HL-60 (cell line): ENCODE data around the gene SETDB2.

ENCODE experiments used
- DNase-seq, 2 experiments: peaks; one replicate each; pipeline ENCODE4 v3.0.0-alpha.2; 2010 to 2020; ENCODE audit warnings: low read depth in 1 of 2, low spot score in 1 of 2
- H3K27ac ChIP-seq: fragments of 250-450 bp; sonication (Bioruptor Pico); replicated peaks from 2 replicates; pipeline ENCODE4 v1.5.1; 2020; ENCODE audit warnings: mild to moderate bottlenecking, moderate library complexity
- H3K27me3 ChIP-seq: fragments of 250-450 bp; sonication (Bioruptor Pico); 2 replicates; pipeline ENCODE4 v1.5.1; 2021; ENCODE audit warnings: mild to moderate bottlenecking, moderate library complexity; ENCODE audit not compliant: insufficient read depth, poor library complexity, severe bottlenecking
- H3K4me3 ChIP-seq: replicated peaks from 2 replicates; pipeline ENCODE4 v1.5.1; 2011; ENCODE audit warnings: mild to moderate bottlenecking, control low read depth, low read length; ENCODE audit not compliant: insufficient read depth
- GABPA ChIP-seq: IDR thresholded peaks from 2 replicates; pipeline ENCODE4 v1.6.1; 2012; ENCODE audit warnings: low read depth
- POLR2AphosphoS5 ChIP-seq: IDR thresholded peaks from 2 replicates; pipeline ENCODE4 v1.6.1; 2012; ENCODE audit warnings: low read depth
- REST ChIP-seq: IDR thresholded peaks from 2 replicates; pipeline ENCODE4 v1.6.1; 2012; ENCODE audit warnings: low read depth; ENCODE audit not compliant: insufficient replicate concordance
- SPI1 ChIP-seq: IDR thresholded peaks from 2 replicates; pipeline ENCODE4 v1.6.1; 2012; ENCODE audit warnings: low read depth, mild to moderate bottlenecking, borderline replicate concordance
- TF ChIP-seq, protein P1 (sequence below): IDR thresholded peaks from one replicate; pipeline ENCODE4 v1.5.1; 2011; ENCODE audit warnings: low read length, control low read depth, inconsistent platforms; ENCODE audit not compliant: insufficient read depth

The SETDB2 gene

DNA sequence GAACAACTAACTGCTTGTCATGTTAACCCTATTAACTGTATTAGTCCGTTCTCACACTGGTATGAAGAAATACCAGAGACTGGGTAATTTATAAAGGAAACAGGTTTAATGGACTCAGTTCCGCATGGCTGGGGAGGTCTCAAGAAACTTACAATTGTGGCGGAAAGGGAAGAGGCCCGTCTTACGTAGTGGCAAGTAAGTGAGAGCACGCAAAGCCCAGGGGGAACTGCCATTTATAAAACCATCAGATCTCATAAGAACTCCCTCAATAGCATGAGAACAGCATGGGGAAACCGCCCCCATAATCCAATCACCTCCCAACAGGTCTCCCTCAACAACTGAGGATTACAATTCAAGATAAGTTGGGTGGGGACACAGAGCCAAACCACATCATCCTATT lies 86.4 kb downstream of the SETDB2 start:
- DNase-seq = peak; percentile 70 to 87

GRCh38 chr13:49532593-49532992 lies 88.5 kb downstream of the SETDB2 start:
- no peak for DNase-seq
- TF ChIP-seq POLR2AphosphoS5 (no peak), SPI1 (no peak), REST (no peak), GABPA (no peak)
- TF ChIP-seq, protein P1, sequence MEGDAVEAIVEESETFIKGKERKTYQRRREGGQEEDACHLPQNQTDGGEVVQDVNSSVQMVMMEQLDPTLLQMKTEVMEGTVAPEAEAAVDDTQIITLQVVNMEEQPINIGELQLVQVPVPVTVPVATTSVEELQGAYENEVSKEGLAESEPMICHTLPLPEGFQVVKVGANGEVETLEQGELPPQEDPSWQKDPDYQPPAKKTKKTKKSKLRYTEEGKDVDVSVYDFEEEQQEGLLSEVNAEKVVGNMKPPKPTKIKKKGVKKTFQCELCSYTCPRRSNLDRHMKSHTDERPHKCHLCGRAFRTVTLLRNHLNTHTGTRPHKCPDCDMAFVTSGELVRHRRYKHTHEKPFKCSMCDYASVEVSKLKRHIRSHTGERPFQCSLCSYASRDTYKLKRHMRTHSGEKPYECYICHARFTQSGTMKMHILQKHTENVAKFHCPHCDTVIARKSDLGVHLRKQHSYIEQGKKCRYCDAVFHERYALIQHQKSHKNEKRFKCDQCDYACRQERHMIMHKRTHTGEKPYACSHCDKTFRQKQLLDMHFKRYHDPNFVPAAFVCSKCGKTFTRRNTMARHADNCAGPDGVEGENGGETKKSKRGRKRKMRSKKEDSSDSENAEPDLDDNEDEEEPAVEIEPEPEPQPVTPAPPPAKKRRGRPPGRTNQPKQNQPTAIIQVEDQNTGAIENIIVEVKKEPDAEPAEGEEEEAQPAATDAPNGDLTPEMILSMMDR = no peak
- Histone ChIP-seq H3K4me3 (no peak overlapping the region), H3K27me3 (no peaks in the 10 kb centered on the region), H3K27ac (no peak overlapping the region)

More for the DNA sequence above, 86.4 kb downstream of the SETDB2 start:
- Histone ChIP-seq H3K4me3 (no peak overlapping the region), H3K27me3 (no peaks in the 10 kb centered on the region), H3K27ac (peak overlapping the region; percentile 61)
- TF ChIP-seq, protein P1 = no peak
- TF ChIP-seq GABPA (no peak), POLR2AphosphoS5 (peak; percentile 27; the same call in 1 of the 2 replicates), SPI1 (peak; percentile 73; the same call in 1 of the 2 replicates), REST (no peak)

DNA sequence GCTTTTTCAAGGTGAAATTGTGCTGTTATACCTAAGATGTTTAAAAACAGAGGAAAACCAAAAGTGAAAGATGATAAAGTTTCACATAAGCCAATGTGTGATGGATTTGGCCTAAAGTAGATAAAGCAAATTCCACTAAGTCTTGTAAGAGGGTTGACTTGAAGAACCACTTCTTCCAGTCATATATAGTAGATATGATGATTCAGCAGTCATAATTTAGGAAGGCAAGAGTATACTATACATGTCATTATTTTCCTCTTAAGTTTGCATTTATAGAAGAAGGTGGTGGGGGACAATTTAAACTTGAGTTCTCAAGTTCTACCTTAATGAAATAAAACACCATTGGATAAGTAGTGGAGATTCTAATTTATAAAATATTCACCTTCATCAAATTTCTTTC lies 88.9 kb downstream of the SETDB2 start:
- Histone ChIP-seq H3K4me3 (no peak overlapping the region), H3K27ac (no peak overlapping the region), H3K27me3 (no peaks in the 10 kb centered on the region)
- TF ChIP-seq REST (no peak), GABPA (no peak), POLR2AphosphoS5 (no peak), SPI1 (no peak)
- TF ChIP-seq, protein P1 = no peak
- no peak for DNase-seq
